ENCODE measurements around the gene PCGF3.

The PCGF3 gene

GRCh38 chr4:791898-792625 lies 86.4 kb downstream of the PCGF3 start:
- peak; percentile 22; the same call in 1 of the 2 replicates for TF ChIP-seq CTCF (conservative IDR thresholded peaks at IDR 0.05)
- peak overlapping the region; percentile 73 for H3K27ac ChIP-seq

GRCh38 chr4:792626-793092 lies 87.0 kb downstream of the PCGF3 start:
- TF ChIP-seq CTCF (conservative IDR thresholded peaks at IDR 0.05), result 0 out of 2 replicates have a peak, but pooled peaks have one; percentile 0
- H3K27ac ChIP-seq, result peak overlapping the region; percentile 73

GRCh38 chr4:793093-793861 lies 87.6 kb downstream of the PCGF3 start:
- no peak for TF ChIP-seq CTCF (conservative IDR thresholded peaks at IDR 0.05)
- peak overlapping the region; percentile 73; the same call in 1 of the 2 replicates for H3K27ac ChIP-seq

- no peak for TF ChIP-seq CTCF (conservative IDR thresholded peaks at IDR 0.05)
- no peak overlapping the region for H3K27ac ChIP-seq
Measured at GRCh38 chr4:793941-794621, 88.4 kb downstream of the PCGF3 start.

GRCh38 chr4:794900-795725 lies 89.5 kb downstream of the PCGF3 start:
- H3K27ac ChIP-seq, result peak overlapping the region; percentile 62; the same call in 1 of the 2 replicates
- TF ChIP-seq CTCF (conservative IDR thresholded peaks at IDR 0.05), result 0 out of 2 replicates have a peak, but pooled peaks have one; percentile 8

GRCh38 chr4:795726-796119 lies 90.1 kb downstream of the PCGF3 start:
- peak overlapping the region; percentile 62; the same call in 1 of the 2 replicates for H3K27ac ChIP-seq
- TF ChIP-seq CTCF (conservative IDR thresholded peaks at IDR 0.05), result no peak
